ENCODE data around the gene PKHD1. TPM values are rescaled to one million over a fixed set of nuclear protein-coding genes. Genes with fewer than 3 reads are reported as not detected.

PKHD1 gene
- total RNA-seq, 1 experiment from 2014 or later: 0.09 TPM

DNA sequence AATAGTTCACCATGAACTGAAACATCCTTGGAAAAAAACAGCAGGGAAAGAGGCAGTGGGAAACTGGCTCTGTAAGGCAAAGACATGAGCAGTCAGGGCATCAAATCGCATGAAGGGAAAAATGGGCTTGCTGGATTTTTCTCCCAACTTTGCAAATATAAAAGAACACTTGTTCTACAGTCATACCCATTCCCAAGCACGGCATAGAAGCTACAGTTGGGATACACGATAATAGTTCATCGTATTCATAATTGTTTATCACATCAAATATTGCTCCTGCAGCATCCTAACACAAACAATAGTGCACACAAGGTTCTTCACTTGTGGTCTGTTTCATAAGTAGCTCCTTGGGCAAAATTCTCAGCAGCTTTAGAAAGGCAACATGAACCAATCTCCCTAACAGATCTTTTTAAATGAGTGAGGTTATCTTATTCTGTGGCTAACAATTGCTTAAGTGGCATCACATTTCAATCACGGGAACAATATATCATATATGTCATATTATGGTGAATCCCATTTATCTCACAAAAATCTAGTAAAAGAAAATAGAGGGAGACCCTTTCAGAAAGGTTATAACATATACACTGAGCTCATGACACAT is 243.9 kb downstream of the PKHD1 start:
- Histone ChIP-seq H4K20me1 (ENCODE audit: control insufficient read depth, insufficient read depth, insufficient read length) (peaks cover 3% of the 10 kb centered on the region), H3K4me1 (ENCODE audit: insufficient read depth, low read length) (peaks cover 4% of the 10 kb centered on the region; the same call in 1 of the 2 replicates), H2AFZ (ENCODE audit: low read length) (no peak overlapping the region), H4K5ac (ENCODE audit: insufficient read length, low read depth, low read length) (no peak overlapping the region), H3K9ac (ENCODE audit: extremely low read depth, insufficient read length, low read length) (no peak overlapping the region), H2BK5ac (ENCODE audit: insufficient read length, low read length) (no peak overlapping the region), H3K4ac (ENCODE audit: low read depth, low read length) (no peak overlapping the region), H3K27me3 (ENCODE audit: insufficient read depth, low read length) (no peaks in the 10 kb centered on the region), H3K23me2 (ENCODE audit: insufficient read length, low read depth, low read length, poor library complexity, severe bottlenecking) (no peaks in the 10 kb centered on the region), H2BK20ac (ENCODE audit: low read depth, low read length, poor library complexity, severe bottlenecking) (no peak overlapping the region), H4K8ac (replicated peaks; ENCODE audit: insufficient read length, low read depth, low read length) (no peak overlapping the region), H2AK5ac (ENCODE audit: insufficient read length, low read length) (no peak overlapping the region), H2BK15ac (ENCODE audit: low read depth, low read length) (no peak overlapping the region), H3K14ac (ENCODE audit: insufficient read depth, low read length) (no peak overlapping the region), H3T11ph (ENCODE audit: low read length) (no peak overlapping the region), H3K23ac (ENCODE audit: insufficient read length, low read depth, low read length) (no peak overlapping the region), H3K4me2 (ENCODE audit: insufficient read depth, insufficient read length, low read length) (no peak overlapping the region), H3K79me2 (ENCODE audit: insufficient read depth, low read length) (no peaks in the 10 kb centered on the region), H3K18ac (ENCODE audit: insufficient read length, low read depth, low read length) (no peak overlapping the region), H3K79me1 (ENCODE audit: insufficient read depth, low read depth, low read length, poor library complexity, severe bottlenecking) (no peaks in the 10 kb centered on the region), H3K9me3 (ENCODE audit: control insufficient read depth, low read depth, low read length) (no peaks in the 10 kb centered on the region), H4K91ac (ENCODE audit: insufficient read length, low read depth, low read length) (no peak overlapping the region), H2BK120ac (ENCODE audit: low read depth, low read length, poor library complexity, severe bottlenecking) (no peak overlapping the region), H3K56ac (ENCODE audit: insufficient read length, low read depth, low read length) (no peak overlapping the region), H3K27ac (ENCODE audit: insufficient read length, low read depth, low read length) (no peak overlapping the region), H2BK12ac (ENCODE audit: insufficient read length, low read depth, low read length) (no peak overlapping the region)
- peaks cover 24 to 31% of the 10 kb centered on the region in 2 experiments for H3K4me1 Mint-ChIP-seq
- H3K9me3 Mint-ChIP-seq: 0 out of 5 replicates have a peak, but pooled peaks cover 0 to 2% of the 10 kb centered on the region in 2 experiments
- H3K27me3 Mint-ChIP-seq (ENCODE audit: low read depth): no peaks in the 10 kb centered on the region
- DNase-seq: no peak
- no peak overlapping the region for H3K27ac Mint-ChIP-seq
- H3K36me3 Mint-ChIP-seq (ENCODE audit: insufficient read depth in 1 of 3, low read depth in 3 of 3): no peaks in the 10 kb centered on the region
- TF ChIP-seq, protein P1, sequence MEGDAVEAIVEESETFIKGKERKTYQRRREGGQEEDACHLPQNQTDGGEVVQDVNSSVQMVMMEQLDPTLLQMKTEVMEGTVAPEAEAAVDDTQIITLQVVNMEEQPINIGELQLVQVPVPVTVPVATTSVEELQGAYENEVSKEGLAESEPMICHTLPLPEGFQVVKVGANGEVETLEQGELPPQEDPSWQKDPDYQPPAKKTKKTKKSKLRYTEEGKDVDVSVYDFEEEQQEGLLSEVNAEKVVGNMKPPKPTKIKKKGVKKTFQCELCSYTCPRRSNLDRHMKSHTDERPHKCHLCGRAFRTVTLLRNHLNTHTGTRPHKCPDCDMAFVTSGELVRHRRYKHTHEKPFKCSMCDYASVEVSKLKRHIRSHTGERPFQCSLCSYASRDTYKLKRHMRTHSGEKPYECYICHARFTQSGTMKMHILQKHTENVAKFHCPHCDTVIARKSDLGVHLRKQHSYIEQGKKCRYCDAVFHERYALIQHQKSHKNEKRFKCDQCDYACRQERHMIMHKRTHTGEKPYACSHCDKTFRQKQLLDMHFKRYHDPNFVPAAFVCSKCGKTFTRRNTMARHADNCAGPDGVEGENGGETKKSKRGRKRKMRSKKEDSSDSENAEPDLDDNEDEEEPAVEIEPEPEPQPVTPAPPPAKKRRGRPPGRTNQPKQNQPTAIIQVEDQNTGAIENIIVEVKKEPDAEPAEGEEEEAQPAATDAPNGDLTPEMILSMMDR (conservative IDR thresholded peaks at IDR 0.05): no peak
- WGBS (ENCODE audit: extremely low coverage, insufficient read length, low lambda C conversion rate): no CpG with 5 or more reads among the region's 5 CpGs
- no peak overlapping the region for H3K4me3 Mint-ChIP-seq
